Measurements from ENCODE around the gene MTMR3.
"Not testable (repeated sequence)": the region's sequence is repeated elsewhere in the genome, so short reads cannot be mapped to it uniquely, and the experiment has no call there.

MTMR3 gene

GRCh38 chr22:30054764-30055069, 171.7 kb downstream of the MTMR3 start:
- peak; percentile 78 for DNase-seq (ENCODE audit: low spot score)

- DNase-seq (ENCODE audit: low spot score): no peak
Observed at GRCh38 chr22:30056015-30056414, 173.0 kb downstream of the MTMR3 start.

GRCh38 chr22:30057375-30057774, 174.4 kb downstream of the MTMR3 start:
- DNase-seq (ENCODE audit: low spot score): no peak

GRCh38 chr22:30059346-30060020, 176.5 kb downstream of the MTMR3 start:
- not testable (repeated sequence) for DNase-seq (ENCODE audit: low spot score)

- DNase-seq (ENCODE audit: low spot score): not testable (repeated sequence)
Observed at GRCh38 chr22:30061094-30061493, 178.1 kb downstream of the MTMR3 start.

GRCh38 chr22:30062259-30062658, 179.3 kb downstream of the MTMR3 start:
- no peak for DNase-seq (ENCODE audit: low spot score)

- no peak for DNase-seq (ENCODE audit: low spot score)
Observed at GRCh38 chr22:30062950-30063349, 180.0 kb downstream of the MTMR3 start.

GRCh38 chr22:30064172-30064571, 181.2 kb downstream of the MTMR3 start:
- DNase-seq (ENCODE audit: low spot score): no peak

GRCh38 chr22:30073743-30074142, 190.8 kb downstream of the MTMR3 start:
- DNase-seq (ENCODE audit: low spot score): no peak

GRCh38 chr22:30074147-30074546, 191.2 kb downstream of the MTMR3 start:
- DNase-seq (ENCODE audit: low spot score): no peak

GRCh38 chr22:30074994-30075393, 192.0 kb downstream of the MTMR3 start:
- no peak for DNase-seq (ENCODE audit: low spot score)

- DNase-seq (ENCODE audit: low spot score): no peak
Observed at GRCh38 chr22:30077279-30077880, 194.4 kb downstream of the MTMR3 start.

GRCh38 chr22:30078320-30079311, 195.6 kb downstream of the MTMR3 start:
- no peak for DNase-seq (ENCODE audit: low spot score)

- no peak for DNase-seq (ENCODE audit: low spot score)
Observed at GRCh38 chr22:30079952-30080533, 197.1 kb downstream of the MTMR3 start, which contains the start of gene HORMAD2. HORMAD2 (plus strand) TSS chr22:30080464; CDS start chr22:30093953, 13,489 bp downstream.

All from HuH-7 (cell line).